HL-60 (cell line): ENCODE data around the gene MYL7.

Experiments
- GABPA ChIP-seq: IDR thresholded peaks from 2 replicates; pipeline ENCODE4 v1.6.1; 2012; ENCODE audit warnings: low read depth
- POLR2AphosphoS5 ChIP-seq: IDR thresholded peaks from 2 replicates; pipeline ENCODE4 v1.6.1; 2012; ENCODE audit warnings: low read depth
- SPI1 ChIP-seq: IDR thresholded peaks from 2 replicates; pipeline ENCODE4 v1.6.1; 2012; ENCODE audit warnings: low read depth, mild to moderate bottlenecking, borderline replicate concordance
- TF ChIP-seq, protein P1 (sequence below): IDR thresholded peaks from one replicate; pipeline ENCODE4 v1.5.1; 2011; ENCODE audit warnings: low read length, control low read depth, inconsistent platforms; ENCODE audit not compliant: insufficient read depth
- TF ChIP-seq, protein P2 (sequence below): IDR thresholded peaks from 2 replicates; pipeline ENCODE4 v1.6.1; 2012; ENCODE audit warnings: low read depth; ENCODE audit not compliant: insufficient replicate concordance

DNA sequence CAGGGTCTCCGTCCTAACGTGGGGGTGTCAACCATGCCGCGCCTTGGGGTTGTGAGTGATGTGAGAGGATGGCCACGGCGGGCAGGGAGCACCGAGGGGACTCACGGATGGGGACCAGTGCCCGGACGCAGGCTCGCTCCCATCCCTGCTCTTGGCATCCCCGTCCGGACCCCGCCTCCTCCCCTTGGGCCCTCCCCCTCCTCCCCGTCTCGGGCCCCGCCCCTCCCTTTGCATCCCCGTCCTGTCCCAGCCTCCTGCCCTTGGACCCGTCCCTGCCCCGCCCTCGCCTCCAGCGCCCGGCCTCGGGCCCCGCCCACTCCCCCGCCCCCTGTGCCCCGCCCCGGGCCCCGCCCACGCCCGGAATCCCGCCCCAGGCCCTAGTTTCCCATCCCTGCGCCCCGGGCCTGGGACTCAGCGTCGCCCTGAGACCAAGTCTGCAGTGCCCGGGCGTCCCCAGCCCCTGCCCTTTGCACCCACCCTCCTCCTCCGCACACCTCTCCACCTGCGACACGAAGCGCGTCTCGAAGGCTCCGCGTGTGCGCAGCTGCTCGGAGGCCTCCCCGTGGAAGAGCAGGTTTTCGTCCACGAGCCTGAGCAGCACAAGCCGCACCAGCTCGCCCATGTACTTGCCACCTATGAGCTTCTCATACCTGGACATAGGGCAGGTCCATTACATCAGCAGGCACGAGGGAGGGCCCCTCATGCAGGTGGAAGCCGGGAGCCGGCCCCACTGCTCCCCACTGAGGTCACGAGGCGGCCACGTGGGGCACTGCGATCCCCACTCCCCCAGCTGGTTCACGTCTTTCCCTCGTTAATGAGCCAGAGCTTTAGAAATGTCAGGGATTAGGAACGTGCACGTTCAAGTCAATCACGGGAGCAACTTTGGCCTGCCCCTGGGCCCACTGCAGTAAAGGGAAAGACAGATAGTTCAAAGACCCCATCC is 5.1 kb upstream of the MYL7 start:
- no peak for TF ChIP-seq SPI1
- TF ChIP-seq, protein P1, sequence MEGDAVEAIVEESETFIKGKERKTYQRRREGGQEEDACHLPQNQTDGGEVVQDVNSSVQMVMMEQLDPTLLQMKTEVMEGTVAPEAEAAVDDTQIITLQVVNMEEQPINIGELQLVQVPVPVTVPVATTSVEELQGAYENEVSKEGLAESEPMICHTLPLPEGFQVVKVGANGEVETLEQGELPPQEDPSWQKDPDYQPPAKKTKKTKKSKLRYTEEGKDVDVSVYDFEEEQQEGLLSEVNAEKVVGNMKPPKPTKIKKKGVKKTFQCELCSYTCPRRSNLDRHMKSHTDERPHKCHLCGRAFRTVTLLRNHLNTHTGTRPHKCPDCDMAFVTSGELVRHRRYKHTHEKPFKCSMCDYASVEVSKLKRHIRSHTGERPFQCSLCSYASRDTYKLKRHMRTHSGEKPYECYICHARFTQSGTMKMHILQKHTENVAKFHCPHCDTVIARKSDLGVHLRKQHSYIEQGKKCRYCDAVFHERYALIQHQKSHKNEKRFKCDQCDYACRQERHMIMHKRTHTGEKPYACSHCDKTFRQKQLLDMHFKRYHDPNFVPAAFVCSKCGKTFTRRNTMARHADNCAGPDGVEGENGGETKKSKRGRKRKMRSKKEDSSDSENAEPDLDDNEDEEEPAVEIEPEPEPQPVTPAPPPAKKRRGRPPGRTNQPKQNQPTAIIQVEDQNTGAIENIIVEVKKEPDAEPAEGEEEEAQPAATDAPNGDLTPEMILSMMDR = no peak
- no peak for TF ChIP-seq POLR2AphosphoS5
- no peak for TF ChIP-seq GABPA
- TF ChIP-seq, protein P2, sequence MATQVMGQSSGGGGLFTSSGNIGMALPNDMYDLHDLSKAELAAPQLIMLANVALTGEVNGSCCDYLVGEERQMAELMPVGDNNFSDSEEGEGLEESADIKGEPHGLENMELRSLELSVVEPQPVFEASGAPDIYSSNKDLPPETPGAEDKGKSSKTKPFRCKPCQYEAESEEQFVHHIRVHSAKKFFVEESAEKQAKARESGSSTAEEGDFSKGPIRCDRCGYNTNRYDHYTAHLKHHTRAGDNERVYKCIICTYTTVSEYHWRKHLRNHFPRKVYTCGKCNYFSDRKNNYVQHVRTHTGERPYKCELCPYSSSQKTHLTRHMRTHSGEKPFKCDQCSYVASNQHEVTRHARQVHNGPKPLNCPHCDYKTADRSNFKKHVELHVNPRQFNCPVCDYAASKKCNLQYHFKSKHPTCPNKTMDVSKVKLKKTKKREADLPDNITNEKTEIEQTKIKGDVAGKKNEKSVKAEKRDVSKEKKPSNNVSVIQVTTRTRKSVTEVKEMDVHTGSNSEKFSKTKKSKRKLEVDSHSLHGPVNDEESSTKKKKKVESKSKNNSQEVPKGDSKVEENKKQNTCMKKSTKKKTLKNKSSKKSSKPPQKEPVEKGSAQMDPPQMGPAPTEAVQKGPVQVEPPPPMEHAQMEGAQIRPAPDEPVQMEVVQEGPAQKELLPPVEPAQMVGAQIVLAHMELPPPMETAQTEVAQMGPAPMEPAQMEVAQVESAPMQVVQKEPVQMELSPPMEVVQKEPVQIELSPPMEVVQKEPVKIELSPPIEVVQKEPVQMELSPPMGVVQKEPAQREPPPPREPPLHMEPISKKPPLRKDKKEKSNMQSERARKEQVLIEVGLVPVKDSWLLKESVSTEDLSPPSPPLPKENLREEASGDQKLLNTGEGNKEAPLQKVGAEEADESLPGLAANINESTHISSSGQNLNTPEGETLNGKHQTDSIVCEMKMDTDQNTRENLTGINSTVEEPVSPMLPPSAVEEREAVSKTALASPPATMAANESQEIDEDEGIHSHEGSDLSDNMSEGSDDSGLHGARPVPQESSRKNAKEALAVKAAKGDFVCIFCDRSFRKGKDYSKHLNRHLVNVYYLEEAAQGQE = no peak
